Measurements from ENCODE around the gene CEP170B.
"Not testable (repeated sequence)": the region's sequence is repeated elsewhere in the genome, so short reads cannot be mapped to it uniquely, and the experiment has no call there.

Gene CEP170B

DNA sequence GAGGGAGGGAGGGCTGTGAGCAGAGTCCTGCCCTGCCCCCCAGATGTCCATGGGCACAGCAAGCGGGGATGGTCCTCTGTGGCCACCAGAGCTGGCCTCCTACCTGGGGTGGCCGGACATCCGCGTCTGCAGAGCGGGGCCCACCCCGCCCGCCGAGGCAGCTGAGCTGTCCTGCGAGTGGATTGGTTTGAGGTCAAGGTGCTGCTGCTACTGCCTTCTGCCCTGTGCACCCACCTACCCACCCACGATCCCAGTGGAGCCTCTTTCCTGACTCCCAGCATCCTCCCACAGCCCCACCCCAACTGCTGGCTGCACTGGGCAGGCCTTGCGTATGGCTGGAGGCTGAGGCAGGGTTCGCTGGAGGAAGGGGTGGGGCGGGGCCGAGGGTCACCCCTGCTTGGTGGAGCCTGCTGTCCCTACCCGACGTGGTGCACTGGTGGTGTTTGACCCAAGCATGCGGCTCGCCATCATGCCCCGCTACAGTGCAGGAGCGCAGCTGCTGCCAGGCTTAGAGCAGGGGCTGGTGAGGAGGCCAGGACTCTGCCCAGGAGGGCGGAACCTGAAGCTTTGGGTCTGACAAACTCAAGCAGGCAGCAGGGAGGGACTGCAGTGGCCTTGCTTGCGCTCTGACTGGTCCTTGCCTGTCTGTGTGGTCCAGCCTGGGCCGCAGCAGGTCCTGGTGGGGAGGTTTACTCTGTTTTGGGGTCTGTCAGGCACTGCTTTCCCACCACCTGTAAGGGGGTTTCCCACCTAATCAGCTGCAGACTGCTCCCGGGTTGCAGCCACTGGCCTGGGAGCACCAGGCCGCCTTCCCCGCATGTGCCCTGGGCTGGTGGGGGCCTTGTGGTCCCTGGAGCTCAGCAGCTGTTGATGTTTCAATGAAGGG, 23.7 kb downstream of the CEP170B start:
- in situ Hi-C loops (cut with HindIII; ENCODE audit: low sequenced_read_pairs): no loop called here

DNA sequence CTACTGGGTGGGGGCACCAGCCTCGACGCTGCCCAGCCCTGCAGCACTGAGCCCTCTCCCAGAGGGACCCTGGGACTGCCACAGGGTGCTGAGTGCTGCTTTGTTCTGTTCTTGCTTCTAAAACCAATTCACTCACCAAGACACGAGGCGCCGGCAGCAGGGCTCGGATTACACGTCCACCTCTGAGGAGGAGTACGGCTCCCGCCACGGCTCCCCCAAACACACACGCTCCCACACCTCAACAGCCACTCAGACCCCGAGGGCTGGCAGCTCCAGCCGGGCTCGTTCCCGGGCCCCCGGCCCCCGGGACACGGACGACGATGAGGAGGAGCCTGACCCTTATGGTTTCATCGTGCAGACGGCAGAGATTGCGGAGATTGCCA, 24.3 kb downstream of the CEP170B start:
- in situ Hi-C loops (cut with HindIII; ENCODE audit: low sequenced_read_pairs): no loop called here

DNA sequence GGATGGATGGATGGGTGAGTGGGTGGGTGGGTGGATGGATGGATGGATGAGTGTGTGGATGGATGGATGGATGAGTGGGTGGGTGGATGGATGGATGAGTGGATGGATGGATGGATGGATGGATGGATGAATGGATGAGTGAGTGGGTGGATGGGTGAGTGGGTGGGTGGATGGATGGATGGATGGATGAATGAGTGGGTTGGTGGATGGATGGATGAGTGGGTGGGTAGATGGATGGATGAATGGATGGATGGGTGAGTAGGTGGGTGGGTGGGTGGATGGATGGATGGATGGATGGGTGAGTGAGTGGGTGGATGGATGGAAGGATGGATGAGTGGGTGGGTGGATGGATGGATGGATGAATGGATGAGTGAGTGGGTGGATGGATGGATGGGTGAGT, 25.2 kb downstream of the CEP170B start:
- in situ Hi-C loops (cut with HindIII; ENCODE audit: low sequenced_read_pairs): not testable (repeated sequence)

DNA sequence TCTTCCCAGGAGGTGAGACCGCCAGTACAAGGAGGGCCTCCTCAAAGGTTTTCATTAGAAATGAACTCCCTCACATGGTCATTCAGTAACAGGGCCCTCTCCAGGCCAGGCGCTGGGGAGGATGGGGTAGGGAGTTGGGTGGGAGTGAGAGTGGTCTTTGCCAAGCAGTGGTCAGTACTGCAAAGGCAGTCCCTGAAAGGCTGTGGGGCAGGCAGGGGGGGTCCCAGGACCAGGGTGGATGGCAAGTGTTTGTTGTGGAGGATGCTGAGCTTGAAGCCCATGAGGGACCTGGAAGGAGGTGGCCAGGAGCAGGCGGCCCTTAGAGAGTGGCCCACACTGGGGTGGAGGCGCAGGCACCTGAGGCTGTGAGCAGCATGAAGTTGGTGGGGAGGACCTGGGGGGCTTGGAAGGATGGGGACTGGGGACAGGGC, 26.1 kb downstream of the CEP170B start:
- in situ Hi-C loops (cut with HindIII; ENCODE audit: low sequenced_read_pairs): no loop called here

DNA sequence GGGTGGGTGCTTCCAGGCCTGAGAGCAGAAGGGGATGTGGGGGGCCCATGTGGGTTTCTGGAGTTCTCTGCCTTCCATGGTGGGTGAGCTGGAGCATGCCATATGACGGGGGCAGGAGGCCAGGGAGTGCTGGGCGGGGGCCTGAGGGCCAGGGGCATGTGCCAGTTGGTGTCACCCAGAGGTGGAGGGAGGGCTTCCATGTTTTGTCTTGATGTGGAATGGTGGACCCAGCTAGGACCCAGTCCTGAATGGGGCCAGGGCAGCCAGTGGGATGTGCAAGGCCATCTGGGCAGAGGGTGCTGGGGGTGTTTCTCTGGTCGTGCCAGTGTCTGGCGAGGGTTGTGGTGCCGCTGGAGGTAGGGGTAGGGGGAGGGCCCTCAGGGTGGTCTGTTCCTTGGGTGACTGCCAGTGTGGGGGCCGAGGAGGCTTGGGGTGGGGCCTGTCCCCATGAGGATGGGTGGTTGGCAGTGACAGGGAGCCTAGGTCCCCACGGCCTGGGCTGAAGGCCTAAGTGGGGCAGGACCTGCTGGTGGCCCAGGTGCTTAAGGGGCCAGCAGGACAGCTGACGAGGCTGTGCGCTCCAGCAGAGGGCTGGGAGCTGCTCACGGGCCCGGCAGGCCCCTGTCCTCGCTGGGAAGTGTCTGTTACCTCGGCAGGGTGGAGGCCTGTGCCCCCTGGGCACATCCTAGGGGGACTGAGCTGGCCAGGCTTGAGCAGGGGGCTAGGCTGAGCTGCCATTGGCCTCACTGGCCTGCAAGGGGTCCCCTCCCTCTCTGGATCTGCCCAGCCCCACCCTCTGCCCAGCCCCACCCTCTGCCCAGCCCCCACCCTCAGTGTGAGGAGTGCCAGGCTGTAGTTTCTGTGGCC, 26.8 kb downstream of the CEP170B start:
- in situ Hi-C loops (cut with HindIII; ENCODE audit: low sequenced_read_pairs): no loop called here

DNA sequence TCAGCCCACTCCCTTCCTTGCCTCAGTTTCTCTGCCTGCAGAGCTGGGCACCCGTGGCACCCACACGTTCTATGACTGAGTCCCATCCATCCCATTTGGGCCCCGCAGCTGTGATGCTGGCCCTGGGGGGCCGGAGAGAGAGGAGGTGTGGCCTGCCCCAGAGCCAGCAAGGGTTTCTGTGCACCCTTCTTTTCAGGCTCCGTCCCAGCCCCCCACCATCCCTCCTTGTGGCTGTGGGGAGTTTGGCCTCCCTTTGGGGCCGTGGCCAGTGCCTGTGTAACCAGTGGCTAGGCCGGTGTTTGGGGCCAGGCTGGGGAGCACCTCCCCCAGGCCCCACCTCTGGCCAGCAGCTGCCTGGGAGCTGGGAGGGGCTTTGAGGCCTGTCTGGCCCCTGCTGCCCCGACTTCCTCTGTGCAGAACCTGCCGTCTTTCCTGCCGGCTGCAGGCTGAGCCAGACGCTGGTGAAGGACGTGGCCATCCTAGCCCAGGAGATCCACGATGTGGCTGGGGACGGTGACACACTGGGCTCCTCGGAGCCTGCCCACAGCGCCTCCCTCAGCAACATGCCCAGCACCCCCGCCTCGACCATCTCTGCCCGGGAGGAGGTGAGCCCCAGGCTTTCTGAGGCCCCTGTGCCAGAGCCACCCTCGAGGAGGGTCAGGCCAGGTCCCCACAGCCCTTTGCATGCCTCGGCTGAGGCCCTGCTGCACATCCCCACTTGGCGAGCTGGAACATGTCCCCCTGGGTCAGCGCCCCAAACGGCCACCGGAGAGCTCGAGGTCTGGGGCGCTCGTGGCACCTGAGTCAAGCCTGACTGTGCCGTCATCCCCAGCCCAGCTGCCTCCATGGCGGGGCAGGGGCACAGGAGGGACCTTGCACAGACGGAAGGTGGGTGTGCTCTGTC, 27.7 kb downstream of the CEP170B start:
- in situ Hi-C loops (cut with HindIII; ENCODE audit: low sequenced_read_pairs): no loop called here

DNA sequence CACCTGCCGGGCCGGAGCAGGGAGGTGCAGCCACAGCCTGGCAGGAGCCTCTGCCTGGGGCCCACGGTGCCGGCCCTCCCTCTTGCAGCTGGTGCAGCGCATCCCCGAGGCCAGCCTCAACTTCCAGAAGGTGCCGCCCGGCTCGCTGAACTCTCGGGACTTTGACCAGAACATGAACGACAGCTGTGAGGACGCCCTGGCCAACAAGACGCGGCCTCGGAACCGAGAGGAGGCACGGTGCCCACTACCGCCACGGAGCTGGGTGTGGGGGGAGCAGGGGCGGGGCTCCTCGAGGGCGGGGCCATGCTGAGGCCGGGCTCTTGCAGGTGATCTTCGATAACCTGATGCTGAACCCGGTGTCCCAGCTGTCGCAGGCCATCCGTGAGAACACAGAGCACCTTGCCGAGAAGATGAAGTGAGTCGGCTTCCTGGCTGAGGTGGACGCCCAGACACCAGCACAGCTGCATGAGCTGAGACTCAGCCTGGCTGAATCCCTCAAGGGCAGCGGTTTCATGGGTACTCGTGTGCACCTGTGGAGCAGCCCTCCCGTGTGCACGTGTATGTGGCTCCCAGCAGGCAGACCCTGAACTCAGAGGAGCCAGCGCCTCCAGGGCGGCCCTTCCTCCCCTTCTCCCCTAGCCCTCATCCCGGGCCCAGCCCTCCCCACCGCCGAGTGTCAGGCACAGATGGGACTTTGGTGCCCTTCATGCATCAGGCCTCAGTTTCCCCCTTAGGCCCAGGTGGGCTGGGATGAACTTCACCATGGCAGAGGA, 28.6 kb downstream of the CEP170B start:
- in situ Hi-C loops (cut with HindIII; ENCODE audit: low sequenced_read_pairs): no loop called here

DNA sequence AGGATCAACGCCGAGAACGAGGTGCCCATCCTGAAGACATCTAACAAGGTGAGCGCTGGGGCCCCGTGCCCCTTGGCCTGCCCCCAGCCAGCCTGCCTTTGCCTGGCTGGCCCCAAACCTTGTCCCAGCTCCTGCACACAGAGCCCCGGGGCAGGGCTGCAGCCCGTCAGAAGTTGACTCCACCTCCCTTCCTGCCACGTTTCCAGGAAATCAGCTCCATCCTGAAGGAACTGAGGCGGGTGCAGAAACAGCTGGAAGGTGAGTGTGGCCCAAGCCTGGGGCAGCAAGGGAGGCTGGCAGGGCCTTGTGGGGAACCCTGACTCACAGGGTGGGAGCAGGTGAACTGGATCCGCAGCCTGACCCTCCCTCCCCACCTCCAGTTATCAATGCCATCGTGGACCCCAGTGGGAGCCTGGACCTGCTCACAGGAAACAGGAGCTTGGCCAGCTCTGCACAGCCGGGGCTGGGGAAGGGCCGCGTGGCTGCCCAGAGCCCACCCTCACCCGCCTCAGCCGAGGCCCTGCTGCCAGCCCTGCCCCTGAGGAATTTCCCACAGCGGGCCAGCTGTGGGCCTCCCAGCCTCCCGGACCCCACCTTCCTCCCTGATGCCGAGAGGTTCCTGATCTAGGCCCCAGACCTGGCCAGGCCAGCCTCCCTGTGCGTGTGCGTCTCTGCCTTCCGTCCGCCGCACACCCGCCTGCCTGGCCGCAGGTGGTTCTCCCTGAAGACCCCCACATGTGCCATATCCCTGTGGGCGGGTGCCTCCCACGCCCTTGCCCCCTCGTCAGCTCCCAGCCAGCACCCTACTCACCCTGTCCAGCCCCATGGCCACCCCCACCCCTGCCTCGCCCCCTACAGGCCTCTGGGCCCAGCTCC, 29.5 kb downstream of the CEP170B start:
- in situ Hi-C loops (cut with HindIII; ENCODE audit: low sequenced_read_pairs): loop anchor here (5.0 kb wide), 1 partner anchor 43 kb away; no protein-coding TSS in a partner anchor

DNA sequence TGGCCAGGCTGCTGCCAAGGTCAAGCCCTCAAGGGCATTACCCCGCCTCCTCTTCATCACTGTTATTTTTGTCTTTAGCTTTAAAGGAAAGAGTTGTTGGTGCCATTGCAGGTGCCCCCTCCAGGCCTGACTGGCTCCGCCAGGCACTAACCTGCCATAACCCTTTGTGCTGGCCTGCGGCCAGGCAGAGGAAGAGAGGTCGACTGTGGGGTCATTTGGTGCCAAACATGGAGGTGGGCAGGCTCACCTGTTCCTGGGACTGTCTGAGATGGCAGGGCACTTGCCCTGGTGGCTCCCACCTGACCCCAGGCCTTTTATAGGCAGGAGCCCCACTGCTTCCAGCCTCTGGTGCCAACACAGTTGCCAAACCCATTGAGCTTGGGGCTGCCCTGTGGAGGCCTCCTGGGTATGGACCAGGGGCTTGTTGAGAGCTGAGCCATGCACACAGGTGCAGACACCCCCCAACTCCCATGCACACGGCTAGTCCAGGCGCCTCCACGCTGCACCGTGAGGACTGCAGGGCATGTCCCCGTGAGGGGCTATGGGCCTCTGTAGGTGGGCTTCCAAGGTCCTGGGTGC, 30.2 kb downstream of the CEP170B start:
- in situ Hi-C loops (cut with HindIII; ENCODE audit: low sequenced_read_pairs): loop anchor here (5.0 kb wide), 1 partner anchor 42 kb away; no protein-coding TSS in a partner anchor

DNA sequence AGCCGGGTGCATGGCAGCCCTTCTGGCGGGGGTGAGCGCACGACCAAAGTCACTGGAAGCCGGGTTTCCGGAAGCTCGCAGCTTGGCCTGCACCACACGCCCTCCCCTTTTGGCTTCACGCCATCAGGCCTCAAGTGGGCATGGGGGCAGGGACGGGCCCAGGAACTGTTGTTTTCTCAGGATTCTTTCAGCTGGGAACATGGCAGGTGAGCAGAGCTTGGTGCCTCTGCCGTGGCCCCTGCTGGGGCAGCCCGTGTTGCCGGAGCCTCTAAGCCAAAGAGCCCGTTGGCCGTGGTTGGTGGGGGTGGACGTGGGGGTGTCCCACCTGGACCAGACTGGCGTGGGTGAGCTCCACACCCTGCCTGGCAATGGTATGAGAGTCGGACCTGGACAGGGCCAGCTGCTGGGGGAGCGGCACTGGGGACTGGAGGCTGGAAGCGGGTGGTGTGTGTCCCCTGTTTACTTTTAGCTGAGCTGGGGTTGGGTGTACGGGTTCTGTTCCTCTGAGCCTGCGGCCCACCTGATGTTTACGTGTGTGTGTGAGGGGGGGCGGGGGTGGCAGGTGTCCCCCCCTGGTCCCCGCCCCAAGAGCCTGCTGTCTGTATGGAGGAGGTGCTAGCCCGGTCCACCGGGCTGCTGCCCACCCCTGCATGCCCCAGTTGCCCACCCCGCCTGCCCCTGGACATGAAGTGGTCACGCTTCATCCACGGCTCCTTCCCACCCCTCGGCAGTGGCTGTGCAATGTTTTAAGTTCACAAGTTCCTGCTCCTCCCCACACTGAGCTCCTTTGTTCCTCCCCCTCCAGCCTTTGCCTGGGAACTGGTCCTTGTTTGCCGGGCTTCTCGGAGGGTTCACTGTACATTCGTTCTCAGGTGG, 31.0 kb downstream of the CEP170B start:
- in situ Hi-C loops (cut with HindIII; ENCODE audit: low sequenced_read_pairs): loop anchor here (5.0 kb wide), 1 partner anchor 41 kb away; no protein-coding TSS in a partner anchor

DNA sequence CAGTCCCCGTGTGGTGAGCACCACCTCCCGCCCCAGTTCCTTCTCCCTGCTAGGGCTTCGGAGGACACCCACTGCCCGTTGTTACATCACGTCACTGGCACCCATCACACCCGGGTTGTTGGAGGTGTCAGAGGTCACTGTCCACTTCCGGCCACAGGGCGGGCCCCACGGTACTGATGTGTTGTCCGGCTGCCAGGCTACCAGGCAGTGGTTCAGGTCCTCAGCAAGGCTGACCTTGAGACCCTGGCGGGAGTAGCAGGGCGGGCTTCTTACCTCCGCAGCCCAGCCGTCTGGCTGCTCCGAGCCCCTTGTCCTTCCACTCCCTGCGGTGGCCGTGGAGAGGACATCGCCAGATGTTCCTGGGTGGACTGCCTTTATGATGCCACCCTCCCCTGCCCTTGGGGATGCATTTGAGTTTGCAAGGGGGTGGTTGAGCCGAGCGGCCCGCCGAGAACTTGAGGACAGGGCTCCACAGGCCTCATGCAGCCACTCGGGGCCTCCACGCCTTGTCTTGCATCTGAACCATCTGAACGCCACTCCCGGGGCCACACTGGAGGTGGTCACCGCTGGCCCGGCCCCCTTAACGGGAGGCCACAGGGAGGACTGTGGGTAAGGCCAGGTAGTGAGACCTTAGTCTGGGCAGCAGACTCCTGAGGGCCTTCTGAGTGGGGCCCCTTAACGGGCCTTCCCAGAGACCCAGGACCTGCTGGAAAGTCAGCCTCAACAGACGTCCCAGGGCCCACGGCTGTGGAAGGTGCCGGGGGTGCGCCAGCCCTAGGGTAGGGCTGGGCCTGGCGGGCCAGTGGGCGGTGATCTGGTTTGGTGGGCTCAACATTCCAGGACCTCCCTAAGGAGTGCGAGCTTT, 32.5 kb downstream of the CEP170B start:
- in situ Hi-C loops (cut with HindIII; ENCODE audit: low sequenced_read_pairs): loop anchor here (5.0 kb wide), 1 partner anchor 40 kb away; no protein-coding TSS in a partner anchor

DNA sequence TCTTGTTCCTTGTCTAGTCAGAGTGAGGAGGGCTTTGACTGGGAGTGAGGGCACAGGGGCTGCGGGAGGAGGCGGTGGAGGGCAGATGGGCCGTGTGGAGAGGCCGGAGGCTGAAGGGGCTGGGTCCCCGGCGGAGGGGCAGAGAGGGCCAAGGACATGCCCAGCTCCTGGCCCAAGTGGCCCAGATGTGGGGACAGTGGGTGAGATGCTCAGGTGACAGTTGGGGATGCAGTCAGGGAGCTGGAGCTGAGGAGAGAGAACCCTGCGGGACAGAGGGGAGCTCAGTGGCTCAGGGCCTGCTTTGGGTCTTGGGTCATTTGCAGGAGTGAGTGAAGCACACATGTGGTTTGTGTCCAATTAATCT, 33.1 kb downstream of the CEP170B start:
- in situ Hi-C loops (cut with HindIII; ENCODE audit: low sequenced_read_pairs): loop anchor here (5.0 kb wide), 1 partner anchor 39 kb away; no protein-coding TSS in a partner anchor

DNA sequence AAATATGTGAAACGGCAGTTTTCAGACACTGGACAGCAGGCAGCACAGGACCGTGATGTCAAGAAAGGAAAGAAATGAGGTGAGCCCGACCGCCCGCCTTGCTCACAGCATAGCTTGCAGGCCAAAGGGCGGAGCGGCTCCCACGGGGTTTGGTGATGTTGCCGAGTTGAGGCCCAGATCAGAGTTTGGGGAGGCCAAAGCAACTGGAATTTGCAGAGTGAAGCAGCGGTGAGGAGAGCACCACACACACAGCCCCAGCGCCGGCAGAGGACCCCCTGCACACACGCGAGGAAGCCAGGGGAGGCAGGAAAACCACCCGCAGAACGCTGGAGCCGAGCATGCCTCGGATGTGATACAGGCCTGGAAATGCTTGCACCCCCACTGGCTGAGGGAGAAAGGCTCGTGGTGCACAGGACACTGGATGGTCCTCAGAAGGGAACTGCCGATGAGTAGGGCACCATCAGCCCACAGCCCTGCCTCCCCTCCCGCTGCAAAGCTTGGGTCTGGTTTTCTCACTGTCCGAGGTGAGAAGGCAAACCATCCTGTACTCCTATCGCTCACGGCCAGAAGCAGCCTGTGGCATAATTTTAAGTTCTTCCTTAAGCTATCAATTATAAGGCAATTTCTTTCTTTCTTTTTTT, 33.9 kb downstream of the CEP170B start:
- in situ Hi-C loops (cut with HindIII; ENCODE audit: low sequenced_read_pairs): loop anchor here (5.0 kb wide), 1 partner anchor 38 kb away; no protein-coding TSS in a partner anchor

DNA sequence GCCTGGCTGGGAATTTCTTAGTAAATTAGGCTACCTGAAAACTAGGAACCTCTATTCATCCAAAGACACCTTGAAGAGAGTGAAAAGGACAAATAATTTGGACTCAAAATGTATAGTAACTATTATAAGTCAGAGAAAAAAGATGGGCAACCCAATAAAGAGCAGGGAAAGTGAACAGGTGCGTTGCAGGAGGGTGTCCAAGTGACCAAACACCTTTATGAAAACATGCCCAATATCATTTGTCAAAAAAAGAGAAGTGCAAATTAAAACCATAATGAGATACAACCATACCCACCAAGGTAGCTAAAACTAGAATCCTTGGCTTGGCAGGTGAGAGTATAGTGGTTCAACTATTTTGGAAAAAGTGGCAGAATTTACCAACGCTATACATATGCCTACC, 34.7 kb downstream of the CEP170B start:
- in situ Hi-C loops (cut with HindIII; ENCODE audit: low sequenced_read_pairs): loop anchor here (5.0 kb wide), 1 partner anchor 38 kb away; no protein-coding TSS in a partner anchor

DNA sequence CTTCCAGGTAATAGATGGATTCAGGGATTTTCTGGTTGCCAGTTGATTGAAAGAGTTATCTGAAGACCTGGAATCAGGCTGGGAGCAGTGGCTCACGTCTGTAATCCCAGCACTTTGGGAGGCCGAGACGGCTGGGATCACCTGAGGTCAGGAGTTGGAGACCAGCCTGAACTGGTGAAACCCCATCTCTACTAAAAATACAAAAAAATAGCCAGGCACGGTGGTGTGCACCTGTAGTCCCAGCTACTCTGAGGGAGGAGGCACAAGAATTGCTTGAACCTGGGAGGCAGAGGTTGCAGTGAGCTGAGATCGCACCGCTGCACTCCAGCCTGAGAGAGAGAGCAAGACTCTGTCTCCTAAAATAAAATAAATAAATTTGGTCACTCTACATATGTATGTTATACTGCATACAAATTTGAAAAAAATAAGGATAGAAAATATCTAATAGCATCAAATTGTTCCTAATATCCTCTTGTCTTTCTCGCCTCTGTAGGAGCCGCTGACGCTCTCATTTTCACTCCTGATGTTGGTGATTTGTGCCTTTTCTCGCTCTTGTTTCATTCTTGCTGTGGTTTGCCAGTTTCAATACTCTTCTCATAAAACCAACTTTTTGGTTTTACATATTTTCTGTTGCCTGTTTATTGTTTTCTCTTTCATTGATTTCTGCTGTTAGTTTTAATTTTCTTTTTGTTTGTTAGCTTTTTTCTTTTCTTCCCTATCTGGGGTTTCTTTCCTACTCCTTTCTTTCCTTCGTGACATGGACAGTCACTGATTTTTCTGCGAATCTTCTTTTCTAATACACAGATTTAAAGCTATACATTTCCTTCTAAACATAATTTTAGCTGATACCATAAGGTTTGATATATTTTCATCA, 35.8 kb downstream of the CEP170B start:
- in situ Hi-C loops (cut with HindIII; ENCODE audit: low sequenced_read_pairs): no loop called here

All from endothelial cell of hepatic sinusoid (primary cell).